Ishikawa (cell line): Measurements from ENCODE around the gene TFAP2D.

Experiments used
- CEBPB ChIP-seq: IDR thresholded peaks from 2 replicates; pipeline ENCODE4 v1.6.1; 2012
- CREB1 ChIP-seq: IDR thresholded peaks from 2 replicates; pipeline ENCODE4 v1.6.1; 2012; ENCODE audit warnings: low read depth
- EGR1 ChIP-seq: IDR thresholded peaks from 2 replicates; pipeline ENCODE4 v1.6.1; 2012
- EP300 ChIP-seq: IDR thresholded peaks from 2 replicates; pipeline ENCODE4 v1.6.1; 2012; ENCODE audit warnings: borderline replicate concordance
- FOXM1 ChIP-seq: IDR thresholded peaks from 2 replicates; pipeline ENCODE4 v1.6.1; 2012; ENCODE audit warnings: low read depth, borderline replicate concordance
- NFIC ChIP-seq: IDR thresholded peaks from 2 replicates; pipeline ENCODE4 v1.6.1; 2012
- RAD21 ChIP-seq: IDR thresholded peaks from 2 replicates; pipeline ENCODE4 v1.6.1; 2012; ENCODE audit warnings: low read depth
- TAF1 ChIP-seq: IDR thresholded peaks from 2 replicates; pipeline ENCODE4 v1.6.1; 2012; ENCODE audit warnings: low read depth, mild to moderate bottlenecking
- TCF12 ChIP-seq: IDR thresholded peaks from 2 replicates; pipeline ENCODE4 v1.6.1; 2012; ENCODE audit warnings: low read depth
- TEAD4 ChIP-seq: IDR thresholded peaks from 2 replicates; pipeline ENCODE4 v1.6.1; 2012
- YY1 ChIP-seq: IDR thresholded peaks from 2 replicates; pipeline ENCODE4 v1.6.1; 2012; ENCODE audit warnings: low read depth
- ZBTB7A ChIP-seq: IDR thresholded peaks from 2 replicates; pipeline ENCODE4 v1.6.1; 2012; ENCODE audit warnings: low read depth
- TF ChIP-seq, protein P1 (sequence below): IDR thresholded peaks from 2 replicates; pipeline ENCODE4 v1.6.1; 2012; ENCODE audit warnings: low read depth, mild to moderate bottlenecking
- TF ChIP-seq, protein P2 (sequence below): IDR thresholded peaks from 2 replicates; pipeline ENCODE4 v1.6.1; 2012
- TF ChIP-seq, protein P3 (sequence below): IDR thresholded peaks from 2 replicates; pipeline ENCODE4 v1.6.1; 2012

Gene TFAP2D

DNA sequence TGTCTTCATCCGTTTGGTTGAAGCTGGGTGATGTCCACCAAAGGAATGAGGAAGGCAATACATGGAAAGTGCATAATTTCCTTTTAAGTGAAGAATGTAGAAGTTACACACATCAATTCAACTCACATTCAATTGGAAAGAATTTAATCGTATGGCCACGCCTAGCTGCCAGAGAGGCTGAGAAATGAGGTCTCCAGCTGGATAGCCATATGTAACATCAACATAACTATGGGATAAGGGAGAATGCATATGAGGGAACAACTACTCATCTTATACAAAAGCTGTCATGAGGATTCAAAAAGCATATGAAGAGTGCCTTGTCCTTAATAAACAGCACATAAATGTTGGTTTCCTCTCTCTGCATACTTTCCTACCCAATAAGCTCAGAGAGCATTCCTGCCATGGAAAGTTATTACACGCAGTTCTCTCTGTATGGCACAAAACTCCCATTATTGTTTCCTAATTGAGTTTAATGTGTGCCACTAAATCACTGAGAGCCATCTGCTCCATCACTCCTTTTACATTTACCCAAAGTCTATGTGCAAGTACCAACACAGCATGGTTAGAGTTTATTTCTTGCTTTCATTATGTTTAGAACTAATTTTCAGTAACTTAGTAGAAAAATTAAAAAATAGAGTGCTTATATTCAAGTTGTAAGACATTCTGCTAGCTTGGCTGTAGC, 21.4 kb upstream of the TFAP2D start:
- TF ChIP-seq, protein P1, sequence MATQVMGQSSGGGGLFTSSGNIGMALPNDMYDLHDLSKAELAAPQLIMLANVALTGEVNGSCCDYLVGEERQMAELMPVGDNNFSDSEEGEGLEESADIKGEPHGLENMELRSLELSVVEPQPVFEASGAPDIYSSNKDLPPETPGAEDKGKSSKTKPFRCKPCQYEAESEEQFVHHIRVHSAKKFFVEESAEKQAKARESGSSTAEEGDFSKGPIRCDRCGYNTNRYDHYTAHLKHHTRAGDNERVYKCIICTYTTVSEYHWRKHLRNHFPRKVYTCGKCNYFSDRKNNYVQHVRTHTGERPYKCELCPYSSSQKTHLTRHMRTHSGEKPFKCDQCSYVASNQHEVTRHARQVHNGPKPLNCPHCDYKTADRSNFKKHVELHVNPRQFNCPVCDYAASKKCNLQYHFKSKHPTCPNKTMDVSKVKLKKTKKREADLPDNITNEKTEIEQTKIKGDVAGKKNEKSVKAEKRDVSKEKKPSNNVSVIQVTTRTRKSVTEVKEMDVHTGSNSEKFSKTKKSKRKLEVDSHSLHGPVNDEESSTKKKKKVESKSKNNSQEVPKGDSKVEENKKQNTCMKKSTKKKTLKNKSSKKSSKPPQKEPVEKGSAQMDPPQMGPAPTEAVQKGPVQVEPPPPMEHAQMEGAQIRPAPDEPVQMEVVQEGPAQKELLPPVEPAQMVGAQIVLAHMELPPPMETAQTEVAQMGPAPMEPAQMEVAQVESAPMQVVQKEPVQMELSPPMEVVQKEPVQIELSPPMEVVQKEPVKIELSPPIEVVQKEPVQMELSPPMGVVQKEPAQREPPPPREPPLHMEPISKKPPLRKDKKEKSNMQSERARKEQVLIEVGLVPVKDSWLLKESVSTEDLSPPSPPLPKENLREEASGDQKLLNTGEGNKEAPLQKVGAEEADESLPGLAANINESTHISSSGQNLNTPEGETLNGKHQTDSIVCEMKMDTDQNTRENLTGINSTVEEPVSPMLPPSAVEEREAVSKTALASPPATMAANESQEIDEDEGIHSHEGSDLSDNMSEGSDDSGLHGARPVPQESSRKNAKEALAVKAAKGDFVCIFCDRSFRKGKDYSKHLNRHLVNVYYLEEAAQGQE, result no peak
- no peak for TF ChIP-seq EGR1
- no peak for TF ChIP-seq TAF1
- TF ChIP-seq, protein P2, sequence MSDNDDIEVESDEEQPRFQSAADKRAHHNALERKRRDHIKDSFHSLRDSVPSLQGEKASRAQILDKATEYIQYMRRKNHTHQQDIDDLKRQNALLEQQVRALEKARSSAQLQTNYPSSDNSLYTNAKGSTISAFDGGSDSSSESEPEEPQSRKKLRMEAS, result no peak
- TF ChIP-seq, protein P3, sequence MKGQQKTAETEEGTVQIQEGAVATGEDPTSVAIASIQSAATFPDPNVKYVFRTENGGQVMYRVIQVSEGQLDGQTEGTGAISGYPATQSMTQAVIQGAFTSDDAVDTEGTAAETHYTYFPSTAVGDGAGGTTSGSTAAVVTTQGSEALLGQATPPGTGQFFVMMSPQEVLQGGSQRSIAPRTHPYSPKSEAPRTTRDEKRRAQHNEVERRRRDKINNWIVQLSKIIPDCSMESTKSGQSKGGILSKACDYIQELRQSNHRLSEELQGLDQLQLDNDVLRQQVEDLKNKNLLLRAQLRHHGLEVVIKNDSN, result no peak
- TF ChIP-seq CEBPB, result no peak
- TF ChIP-seq RAD21, result no peak
- TF ChIP-seq FOXM1, result no peak
- no peak for TF ChIP-seq NFIC
- no peak for TF ChIP-seq TEAD4
- TF ChIP-seq ZBTB7A, result no peak
- no peak for TF ChIP-seq CREB1
- no peak for TF ChIP-seq EP300
- TF ChIP-seq YY1, result no peak
- no peak for TF ChIP-seq TCF12

DNA sequence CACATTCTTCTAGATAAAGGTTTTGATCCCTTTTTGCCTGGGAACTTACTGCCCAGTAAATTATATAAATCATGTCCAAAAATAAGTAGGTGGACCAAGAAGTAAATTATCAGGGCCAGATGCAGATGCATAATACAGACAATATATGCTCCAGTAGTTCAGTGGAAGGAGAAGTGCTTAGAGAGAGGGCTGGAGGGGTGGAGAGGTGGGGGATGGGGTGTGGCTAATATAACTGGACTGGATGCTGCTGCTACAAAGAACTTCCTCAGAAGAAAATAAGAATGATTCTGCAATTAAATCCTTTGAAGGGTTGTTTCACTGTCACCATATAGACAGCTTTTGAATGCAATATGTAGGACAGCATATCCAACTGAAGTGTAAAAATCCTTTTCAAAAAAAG, 14.8 kb upstream of the TFAP2D start:
- no peak for TF ChIP-seq ZBTB7A
- no peak for TF ChIP-seq CEBPB

DNA sequence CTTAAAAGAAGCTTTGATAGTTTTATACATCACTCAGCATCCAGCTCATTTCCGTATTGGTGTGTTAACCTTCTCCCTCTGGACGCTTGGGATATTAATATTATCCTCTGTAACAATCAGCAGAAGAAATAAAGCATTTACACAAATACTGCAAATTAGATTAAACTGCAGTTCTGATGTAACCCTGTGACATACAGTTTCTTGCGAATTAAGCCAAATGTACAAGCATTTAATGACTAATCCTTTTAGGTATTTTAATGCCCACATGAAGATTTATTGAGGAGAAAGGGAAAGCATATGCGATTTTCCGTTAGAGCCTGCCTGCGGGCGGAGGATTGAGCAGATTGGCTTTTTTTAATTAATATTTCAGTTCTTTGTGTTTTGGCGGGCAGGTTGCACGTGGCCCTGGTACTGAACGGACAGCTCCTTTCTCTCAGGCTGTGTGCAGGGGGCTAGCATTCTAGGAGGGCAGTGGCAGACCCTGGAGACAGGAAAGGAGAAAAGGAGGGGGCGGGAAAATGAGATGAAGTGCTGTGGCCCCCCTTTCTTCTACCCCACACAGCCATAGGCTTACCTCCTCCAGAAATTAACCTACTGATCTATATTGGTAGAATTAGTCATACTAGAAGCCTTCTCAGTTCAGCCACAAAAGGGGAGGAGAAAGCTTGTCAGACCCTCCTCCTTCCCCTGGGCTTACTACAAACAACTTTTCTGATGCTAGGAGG, 14.1 kb upstream of the TFAP2D start:
- TF ChIP-seq CEBPB (no peak), EP300 (no peak), YY1 (no peak)
- TF ChIP-seq, protein P3, result no peak
- TF ChIP-seq, protein P1, result peak; percentile 72
- TF ChIP-seq, protein P2, result peak; percentile 76

DNA sequence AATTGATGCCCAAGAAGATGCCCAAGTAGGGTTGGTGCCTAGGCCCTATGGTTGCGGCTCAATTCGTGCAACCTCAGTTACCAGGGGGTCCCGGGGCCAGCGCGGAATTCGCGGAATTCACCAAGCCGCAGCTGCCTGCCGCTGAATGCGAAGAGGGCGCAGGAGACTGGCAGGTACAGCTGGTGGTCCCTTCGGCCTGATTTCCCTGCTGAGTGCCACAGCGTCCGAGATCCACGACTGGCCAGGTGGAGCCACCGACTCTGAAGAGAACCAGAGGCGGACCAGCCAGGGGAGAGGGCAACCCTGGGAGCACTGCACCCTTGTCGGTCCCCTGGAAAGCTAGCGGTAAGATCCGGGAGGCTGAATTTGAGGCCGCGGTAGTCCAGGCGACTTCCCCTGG, 6.8 kb upstream of the TFAP2D start:
- TF ChIP-seq, protein P2, result no peak
- TF ChIP-seq TCF12, result no peak
- no peak for TF ChIP-seq NFIC

DNA sequence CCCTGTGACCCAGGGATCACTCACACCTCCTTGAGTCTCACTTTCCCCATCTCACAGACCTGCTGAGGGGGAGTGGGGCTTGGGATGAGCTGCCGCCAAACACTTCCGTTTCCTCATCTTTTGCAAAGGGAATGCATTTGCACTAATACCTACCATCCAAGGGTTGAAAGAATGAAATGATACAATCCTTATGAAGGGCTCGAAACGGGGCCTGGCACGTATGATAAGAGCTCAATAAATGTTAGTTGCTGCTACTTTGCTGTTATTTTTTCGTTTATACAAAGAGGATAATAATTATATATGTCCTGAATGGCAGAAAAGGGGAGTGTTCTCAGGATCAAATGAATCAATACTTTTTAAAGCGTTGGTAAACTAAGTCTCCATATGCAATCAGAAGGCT, 6.1 kb upstream of the TFAP2D start:
- TF ChIP-seq, protein P3, result no peak
- TF ChIP-seq RAD21, result no peak
- TF ChIP-seq ZBTB7A, result no peak
- TF ChIP-seq CEBPB, result no peak
- TF ChIP-seq YY1, result no peak
- TF ChIP-seq, protein P2, result no peak
- no peak for TF ChIP-seq EP300
- no peak for TF ChIP-seq TAF1
- no peak for TF ChIP-seq TEAD4
